NCI-H2107 (cell line): ENCODE data around the gene STAP1.
A peak's percentile ranks its signal among the peaks of the same experiment; 100 is the strongest.

Experiments
- DNase-seq: peaks from one replicate; lab custom pipeline; 2025; lab: John Stamatoyannopoulos, UW

Gene STAP1

GRCh38 chr4:67556436-67556835, 2.1 kb upstream of the STAP1 start:
- DNase-seq, result no peak

DNA sequence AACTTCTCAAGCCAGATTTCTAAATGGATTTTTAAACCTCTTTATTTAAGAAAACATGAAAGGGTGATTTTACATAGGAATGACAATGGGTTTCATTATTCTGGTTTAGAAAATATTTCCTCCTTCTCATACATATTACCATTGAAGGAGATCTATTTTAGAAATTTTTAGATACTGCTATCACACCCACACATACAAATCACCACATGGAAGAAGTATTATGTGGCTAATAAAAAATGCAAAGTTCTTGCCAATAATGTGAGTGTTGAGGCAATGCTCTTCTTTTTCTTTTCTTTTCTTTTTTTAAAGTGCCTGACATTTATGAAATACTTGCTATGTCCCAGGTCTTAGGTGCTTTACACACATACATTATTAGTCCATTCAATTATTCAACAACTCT, 6.8 kb downstream of the STAP1 start:
- DNase-seq, result no peak

- no peak for DNase-seq
Observed at GRCh38 chr4:67566335-67566734, 7.8 kb downstream of the STAP1 start.

DNA sequence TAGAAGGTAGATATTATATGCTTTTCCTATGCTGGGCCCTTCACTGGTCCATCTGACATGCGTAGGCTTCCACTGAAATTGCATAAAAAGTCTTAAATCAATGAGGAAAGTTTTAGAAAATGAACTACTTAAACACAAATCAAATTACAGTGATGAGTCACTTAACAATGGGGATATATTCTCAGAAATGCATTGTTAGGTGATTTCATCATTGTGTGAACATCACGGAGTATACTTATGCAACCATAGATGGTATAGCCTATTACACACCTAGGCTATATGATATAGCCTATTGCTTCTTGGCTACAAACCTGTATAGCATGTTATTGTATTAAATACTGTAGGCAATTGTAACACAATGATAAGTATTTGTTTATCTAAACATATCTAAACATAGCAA, 10.3 kb downstream of the STAP1 start:
- no peak for DNase-seq

DNA sequence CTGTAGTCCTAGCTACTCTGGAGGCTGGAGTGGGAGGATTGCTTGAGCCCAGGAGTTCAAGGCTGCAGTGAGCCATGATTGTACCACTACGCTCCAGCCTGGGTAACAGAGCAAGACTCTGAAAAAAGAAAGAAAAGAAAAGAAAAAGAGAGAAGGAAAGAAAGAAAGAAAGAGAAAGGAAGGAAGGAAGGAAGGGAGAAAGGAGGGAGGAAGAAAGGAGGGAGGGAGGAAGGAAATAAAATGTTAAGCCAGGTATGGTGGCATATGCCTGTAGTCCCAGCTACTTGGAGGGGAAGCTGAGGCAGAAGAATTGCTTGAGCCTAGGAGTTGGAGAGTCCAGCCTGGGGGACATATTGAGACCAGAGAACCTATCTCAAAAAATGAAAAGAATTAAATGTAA, 12.0 kb downstream of the STAP1 start:
- DNase-seq, result no peak

DNA sequence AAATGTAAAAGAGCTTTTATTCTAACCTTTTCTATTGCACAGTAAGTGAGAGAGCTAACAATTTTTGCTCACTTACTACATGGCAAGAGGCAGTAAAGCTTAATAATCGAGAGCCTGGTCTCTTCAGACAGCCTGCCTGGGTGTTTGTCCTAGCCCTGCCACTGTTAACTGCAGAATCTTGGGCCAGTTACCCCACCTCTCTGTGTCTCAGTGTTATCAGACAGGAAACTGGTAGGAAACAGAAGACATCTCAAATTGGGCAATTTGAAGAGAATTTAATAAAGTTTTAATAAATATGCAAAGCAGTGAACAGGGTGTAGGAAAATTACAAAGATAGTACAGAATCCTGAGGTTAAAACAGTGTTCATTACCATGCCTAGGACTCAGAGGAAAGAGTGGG, 13.4 kb downstream of the STAP1 start:
- no peak for DNase-seq

- DNase-seq, result no peak
Observed at GRCh38 chr4:67573193-67573592, 14.7 kb downstream of the STAP1 start.

DNA sequence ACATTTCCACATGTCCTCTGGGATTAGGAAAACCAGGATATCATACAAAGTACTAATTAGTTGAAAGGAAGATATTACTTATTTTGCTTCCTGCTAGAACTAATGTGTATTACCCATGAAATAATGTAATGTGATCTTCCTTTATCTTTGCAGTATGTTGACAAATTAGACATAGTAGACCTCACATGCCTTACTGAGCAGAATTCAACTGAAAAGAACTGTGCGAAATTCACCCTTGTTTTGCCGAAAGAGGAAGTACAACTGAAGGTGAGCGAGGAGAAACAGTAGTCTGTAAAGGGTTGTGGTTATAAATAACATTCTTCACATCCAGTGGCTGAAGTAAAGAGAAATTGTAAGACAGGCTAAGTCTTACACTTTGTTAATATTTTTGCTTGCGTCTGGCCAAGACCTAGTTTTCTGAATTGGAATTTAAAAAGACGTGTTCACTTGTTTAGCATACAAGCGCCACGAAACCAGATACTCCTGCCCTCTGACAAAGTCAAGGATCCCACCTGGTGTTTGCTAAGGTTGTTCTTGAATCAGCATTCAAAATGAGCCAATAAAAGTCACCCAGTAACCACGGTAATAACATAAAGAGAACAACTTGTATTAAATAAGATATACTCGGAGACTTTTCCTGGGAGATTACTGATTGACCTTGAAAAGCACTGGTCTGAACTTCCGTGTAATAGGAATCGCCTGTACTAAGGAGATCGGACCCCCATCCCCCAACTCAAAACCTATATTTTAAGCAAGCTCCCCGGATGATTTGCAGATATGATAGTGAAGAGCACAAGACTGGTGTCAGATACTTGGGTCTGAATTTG, 16.9 kb downstream of the STAP1 start:
- peak; percentile 13 for DNase-seq

GRCh38 chr4:67576059-67576466, 17.5 kb downstream of the STAP1 start:
- no peak for DNase-seq

GRCh38 chr4:67576538-67576937, 18.0 kb downstream of the STAP1 start:
- DNase-seq, result no peak

DNA sequence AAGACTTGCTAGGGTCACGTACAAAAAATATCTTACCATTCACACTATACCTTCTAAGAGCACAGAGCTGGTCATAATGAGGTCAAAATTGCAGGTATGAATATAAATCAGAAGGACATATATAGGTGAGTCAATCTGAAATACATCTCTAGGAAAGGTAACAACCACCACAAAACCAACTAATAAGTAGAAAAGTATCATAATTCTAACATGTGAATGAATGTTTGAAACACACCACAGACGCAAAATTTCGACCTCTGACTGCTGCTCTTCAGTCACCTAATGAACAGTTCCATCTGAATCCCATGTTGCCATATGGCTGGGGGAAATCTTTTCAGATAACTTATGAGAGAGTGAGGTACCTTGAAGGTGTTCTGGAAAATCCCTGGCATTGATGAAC, 22.1 kb downstream of the STAP1 start:
- DNase-seq, result no peak

GRCh38 chr4:67581208-67581857, 22.8 kb downstream of the STAP1 start:
- no peak for DNase-seq

- DNase-seq, result no peak
Observed at GRCh38 chr4:67581913-67582312, 23.4 kb downstream of the STAP1 start.

- DNase-seq, result no peak
Observed at GRCh38 chr4:67584496-67584895, 26.0 kb downstream of the STAP1 start.

- DNase-seq, result no peak
Observed at GRCh38 chr4:67587156-67587555, 28.6 kb downstream of the STAP1 start.

DNA sequence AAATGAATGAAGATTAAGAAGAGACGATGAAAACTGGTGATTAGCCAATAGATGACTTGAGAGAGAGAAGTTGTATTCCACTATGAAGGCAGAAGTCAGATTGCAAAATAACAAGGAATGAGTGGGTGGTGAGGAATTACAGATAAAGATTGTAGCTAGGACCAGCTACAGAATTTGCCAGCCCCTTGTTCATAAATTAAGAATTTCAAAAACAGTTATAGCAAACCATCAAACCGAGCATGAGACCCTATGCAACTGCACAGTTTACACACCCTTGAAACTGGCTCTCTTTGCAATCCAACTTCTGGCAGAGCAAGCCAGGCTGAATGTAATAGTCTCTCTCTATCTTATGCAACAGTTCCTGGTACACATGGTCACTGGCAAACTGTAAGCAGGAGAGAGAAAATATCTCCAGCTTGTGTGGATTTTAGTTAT, 35.2 kb downstream of the STAP1 start:
- no peak for DNase-seq

- no peak for DNase-seq
Observed at GRCh38 chr4:67603310-67604028, 44.9 kb downstream of the STAP1 start.

DNA sequence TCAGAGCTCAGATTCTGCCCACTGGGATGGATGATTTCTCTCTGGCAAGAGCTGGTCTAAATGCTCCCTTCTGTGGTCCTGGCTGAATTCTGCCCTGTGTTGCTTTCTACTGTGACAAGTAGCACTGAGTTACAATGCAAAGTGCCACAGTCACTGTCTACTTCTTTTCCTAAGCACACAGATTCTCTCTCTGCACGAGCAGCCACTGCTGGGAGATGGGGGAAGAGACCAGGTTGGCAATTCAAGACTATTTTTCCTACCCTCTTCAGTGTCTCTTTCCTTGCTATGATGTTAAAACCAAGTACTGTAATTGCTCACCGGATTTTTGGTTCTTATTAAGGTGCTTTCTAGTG, 45.5 kb downstream of the STAP1 start:
- no peak for DNase-seq

DNA sequence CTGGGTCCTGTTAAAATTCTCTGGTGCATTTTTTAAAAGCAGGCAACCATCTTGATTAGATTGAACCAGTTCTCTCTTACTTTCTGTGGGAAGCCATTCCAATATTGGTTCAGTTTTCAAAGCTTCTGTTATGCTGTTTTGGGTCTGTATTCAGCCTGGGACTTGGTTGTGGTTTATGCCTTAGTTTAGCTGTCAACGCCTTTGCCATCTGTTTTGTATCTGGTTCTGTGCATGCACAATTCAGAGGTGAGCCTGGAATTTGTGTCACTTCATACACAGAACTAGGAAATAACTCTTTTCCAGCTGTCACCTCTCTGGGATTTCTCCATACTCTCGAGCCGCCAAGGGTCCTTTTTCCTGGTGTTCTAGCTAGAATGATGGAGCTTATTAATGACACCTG, 46.2 kb downstream of the STAP1 start:
- no peak for DNase-seq

GRCh38 chr4:67608027-67608426, 49.5 kb downstream of the STAP1 start:
- no peak for DNase-seq

DNA sequence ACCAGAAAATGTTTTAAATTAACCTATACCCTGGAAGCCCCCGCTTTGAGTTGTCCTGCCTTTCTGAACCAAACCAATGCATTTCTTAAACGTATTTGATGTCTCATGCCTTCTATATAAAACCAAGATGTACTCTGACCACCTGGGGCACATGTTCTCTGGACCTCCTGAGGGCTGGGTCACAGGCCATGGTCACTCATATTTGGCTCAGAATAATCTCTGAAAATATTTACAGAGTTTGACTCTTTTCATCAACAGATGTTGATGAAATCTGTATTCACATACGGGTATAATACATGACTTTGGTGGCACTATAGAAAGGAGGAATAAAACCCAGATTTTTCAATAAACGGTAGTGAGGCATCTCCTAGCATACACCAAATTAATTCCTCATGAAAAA, 55.7 kb downstream of the STAP1 start:
- DNase-seq, result no peak

DNA sequence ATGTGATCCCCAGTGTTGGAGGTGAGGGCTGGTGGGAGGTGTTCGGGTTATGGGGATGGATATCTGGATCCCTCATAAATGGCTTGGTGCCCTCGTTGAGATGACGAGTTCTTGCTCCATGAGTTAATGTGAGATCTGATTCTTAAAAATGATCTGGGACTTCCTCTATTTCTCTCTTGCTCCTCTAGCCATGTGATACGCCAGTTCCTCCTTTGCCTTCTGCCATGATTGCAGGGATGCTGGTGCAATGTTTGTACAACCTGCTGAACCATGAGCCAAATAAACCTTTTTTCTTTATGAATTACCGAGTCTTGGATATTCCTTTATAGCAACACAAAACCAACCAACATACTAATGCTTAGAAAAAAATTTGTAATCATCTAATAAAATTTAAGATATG, 56.6 kb downstream of the STAP1 start:
- DNase-seq, result no peak

DNA sequence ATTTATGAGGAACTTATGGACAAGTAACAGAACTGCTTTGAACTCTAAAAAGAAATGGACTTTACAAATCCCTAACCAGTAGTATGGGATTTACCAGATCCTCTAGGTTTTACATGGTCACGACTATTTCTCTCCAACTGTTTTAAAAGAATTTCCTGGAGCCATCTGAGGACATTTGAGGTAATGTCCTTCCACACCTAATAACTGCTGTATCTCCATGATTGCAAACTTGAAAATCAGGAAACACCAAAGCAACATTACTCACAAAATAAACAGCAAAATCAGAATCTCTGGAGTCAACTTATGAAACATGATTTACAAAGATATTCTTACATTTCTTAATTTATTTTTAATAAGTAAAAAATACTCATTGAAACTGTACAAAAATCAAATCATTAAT, 58.0 kb downstream of the STAP1 start:
- DNase-seq, result no peak
